IMR-90 (cell line): Measurements from ENCODE around the gene PPP6R1. TPM values are rescaled to one million over a fixed set of nuclear protein-coding genes. Genes with fewer than 3 reads are reported as not detected.

Experiments used
- ATAC-seq: fragments of 200-7000 bp; cut with Tn5 transposase; 2 replicates; pipeline ENCODE4 v1.9.1; 2020; ENCODE audit warnings: low read depth, mild to moderate bottlenecking, moderate library complexity
- BruUV-seq: library from RNA; stranded (reverse); fragments of 400-500 nt; replicated peaks from 2 replicates; lab custom pipeline; 2021; lab: Mats Ljungman, UMichigan
- CTCF ChIA-PET: fragments of 300-600 bp; formaldehyde crosslinking; extraction: SDS; loops from one replicate; lab custom pipeline; 2021; ENCODE audit warnings: antibody characterized with exemption; lab: Yijun Ruan, JAX
- POLR2A ChIA-PET: fragments of 300-600 bp; sonication (Branson Sonifier 250); formaldehyde crosslinking; loops from one replicate; lab custom pipeline; 2022; ENCODE audit warnings: antibody characterized with exemption; ENCODE audit not compliant: unreplicated experiment; lab: Charles Lee
- DNase-seq: peaks from one replicate; pipeline ENCODE4 v3.0.0; 2013
- H2AFZ ChIP-seq: replicated peaks from 2 replicates; pipeline ENCODE3; 2013; ENCODE audit warnings: low read length, mild to moderate bottlenecking; ENCODE audit not compliant: poor library complexity
- H2AK5ac ChIP-seq: 2 replicates; pipeline ENCODE4 v1.6.1; 2013; ENCODE audit warnings: low read depth, low read length, inconsistent platforms
- H2AK9ac ChIP-seq: replicated peaks from 2 replicates; pipeline ENCODE3; 2013; ENCODE audit warnings: mild to moderate bottlenecking, low read depth, low read length, moderate library complexity; ENCODE audit not compliant: poor library complexity
- H2BK120ac ChIP-seq: 2 replicates; pipeline ENCODE4 v1.6.1; 2013; ENCODE audit warnings: low read depth, low read length, inconsistent platforms
- H2BK15ac ChIP-seq: 3 replicates; pipeline ENCODE4 v1.6.1; 2013; ENCODE audit warnings: low read depth, low read length, inconsistent platforms
- H2BK20ac ChIP-seq: 2 replicates; pipeline ENCODE4 v1.6.1; 2013; ENCODE audit warnings: low read depth, mild to moderate bottlenecking, inconsistent platforms, low read length, moderate library complexity
- H2BK5ac ChIP-seq: 2 replicates; pipeline ENCODE4 v1.6.1; 2013; ENCODE audit warnings: mild to moderate bottlenecking, low read depth, low read length, inconsistent platforms; ENCODE audit not compliant: poor library complexity, severe bottlenecking
- H3K14ac ChIP-seq: replicated peaks from 2 replicates; pipeline ENCODE4 v1.6.1; 2013; ENCODE audit warnings: low read depth, low read length, inconsistent platforms
- H3K18ac ChIP-seq: 2 replicates; pipeline ENCODE4 v1.6.1; 2013; ENCODE audit warnings: low read depth, low read length, control low read depth
- H3K23ac ChIP-seq: 2 replicates; pipeline ENCODE4 v1.6.1; 2013; ENCODE audit warnings: low read depth, low read length, inconsistent platforms
- H3K27ac ChIP-seq: 2 replicates; pipeline ENCODE4 v1.5.1; 2013; ENCODE audit warnings: mild to moderate bottlenecking, control low read depth, low read length; ENCODE audit not compliant: insufficient read depth
- H3K27me3 ChIP-seq: 2 replicates; pipeline ENCODE4 v1.6.1; 2013; ENCODE audit warnings: low read length; ENCODE audit not compliant: control insufficient read depth, insufficient read depth
- H3K36me3 ChIP-seq: 2 replicates; pipeline ENCODE4 v1.6.1; 2013; ENCODE audit warnings: low read length, mixed read lengths; ENCODE audit not compliant: control insufficient read depth, insufficient read depth
- H3K4ac ChIP-seq: 2 replicates; pipeline ENCODE4 v1.6.1; 2013; ENCODE audit warnings: low read depth, low read length, inconsistent platforms
- H3K4me1 ChIP-seq: 2 replicates; pipeline ENCODE4 v1.6.1; 2013; ENCODE audit warnings: low read length, mixed read lengths; ENCODE audit not compliant: control insufficient read depth, insufficient read depth
- H3K4me2 ChIP-seq: 2 replicates; pipeline ENCODE4 v1.6.1; 2013; ENCODE audit warnings: low read depth, mild to moderate bottlenecking, control low read depth, low read length, moderate library complexity
- H3K4me3 ChIP-seq: 2 replicates; pipeline ENCODE4 v1.5.1; 2013; ENCODE audit warnings: low read depth, mild to moderate bottlenecking, control low read depth, low read length, moderate library complexity; ENCODE audit not compliant: insufficient read depth
- H3K56ac ChIP-seq: 2 replicates; pipeline ENCODE4 v1.6.1; 2013; ENCODE audit warnings: low read length, inconsistent platforms; ENCODE audit not compliant: insufficient read depth; ENCODE audit errors: extremely low read depth
- H3K79me1 ChIP-seq, 2 experiments: 2 replicates each; pipeline ENCODE4 v1.6.1; 2013; ENCODE audit warnings: low read length in 2 of 2, inconsistent platforms in 1 of 2, low read depth in 1 of 2
- H3K9ac ChIP-seq: 2 replicates; pipeline ENCODE4 v1.6.1; 2013; ENCODE audit warnings: low read depth, low read length, control low read depth
- H3K9me1 ChIP-seq: 2 replicates; pipeline ENCODE4 v1.6.1; 2013; ENCODE audit warnings: low read length, inconsistent platforms; ENCODE audit not compliant: insufficient read depth
- H3K9me3 ChIP-seq: 2 replicates; pipeline ENCODE4 v1.6.1; 2013; ENCODE audit warnings: low read length; ENCODE audit not compliant: control insufficient read depth, insufficient read depth
- H4K20me1 ChIP-seq: 2 replicates; pipeline ENCODE4 v1.6.1; 2013; ENCODE audit warnings: low read length, inconsistent platforms; ENCODE audit not compliant: insufficient read depth
- H4K5ac ChIP-seq: 2 replicates; pipeline ENCODE4 v1.6.1; 2013; ENCODE audit warnings: mild to moderate bottlenecking, low read depth, low read length, control low read depth
- H4K8ac ChIP-seq, 2 experiments: 2 replicates each; pipeline ENCODE4 v1.6.1; 2013; ENCODE audit warnings: low read depth in 2 of 2, low read length in 2 of 2, control low read depth in 1 of 2, inconsistent platforms in 1 of 2
- H4K91ac ChIP-seq: 2 replicates; pipeline ENCODE4 v1.6.1; 2013; ENCODE audit warnings: low read depth, low read length, inconsistent platforms; ENCODE audit not compliant: insufficient read depth
- BHLHE40 ChIP-seq: fragments of 150-350 bp; IDR thresholded peaks from 2 replicates; pipeline ENCODE4 v1.6.1; 2016; ENCODE audit warnings: mild to moderate bottlenecking, low read depth, low read length
- CEBPB ChIP-seq: IDR thresholded peaks from 2 replicates; pipeline ENCODE4 v1.6.1; 2012; ENCODE audit warnings: low read depth, low read length, improper control_type of control experiment
- CHD1 ChIP-seq: IDR thresholded peaks from 2 replicates; pipeline ENCODE4 v1.6.1; 2012; ENCODE audit warnings: low read depth, low read length, improper control_type of control experiment
- CTCF ChIP-seq: conservative IDR thresholded peaks from 2 replicates; pipeline ENCODE4 v1.5.1; 2012; ENCODE audit warnings: mild to moderate bottlenecking, low read depth, low read length, improper control_type of control experiment
- ELK1 ChIP-seq: fragments of 150-350 bp; IDR thresholded peaks from 2 replicates; pipeline ENCODE4 v1.6.1; 2016; ENCODE audit warnings: low read depth, mild to moderate bottlenecking, low read length, moderate library complexity, borderline replicate concordance
- FOS ChIP-seq: fragments of 150-350 bp; IDR thresholded peaks from 2 replicates; pipeline ENCODE4 v1.6.1; 2016; ENCODE audit warnings: low read depth, low read length
- MAZ ChIP-seq: IDR thresholded peaks from 2 replicates; pipeline ENCODE4 v1.6.1; 2012; ENCODE audit warnings: low read depth, mild to moderate bottlenecking, low read length, improper control_type of control experiment, moderate library complexity, borderline replicate concordance
- MXI1 ChIP-seq: IDR thresholded peaks from 2 replicates; pipeline ENCODE4 v1.6.1; 2012; ENCODE audit warnings: low read depth, mild to moderate bottlenecking, low read length, moderate library complexity, borderline replicate concordance
- POLR2A ChIP-seq: IDR thresholded peaks from 2 replicates; pipeline ENCODE4 v1.6.1; 2012; ENCODE audit warnings: mild to moderate bottlenecking, low read depth, low read length
- RAD21 ChIP-seq: IDR thresholded peaks from 2 replicates; pipeline ENCODE4 v1.6.1; 2012; ENCODE audit warnings: low read length, improper control_type of control experiment
- RCOR1 ChIP-seq: IDR thresholded peaks from 2 replicates; pipeline ENCODE4 v1.6.1; 2012; ENCODE audit warnings: mild to moderate bottlenecking, low read length, improper control_type of control experiment; ENCODE audit not compliant: insufficient replicate concordance
- RFX5 ChIP-seq: IDR thresholded peaks from 2 replicates; pipeline ENCODE4 v1.8.0; 2012; ENCODE audit warnings: low read depth, mild to moderate bottlenecking, low read length, moderate library complexity
- SMC3 ChIP-seq: fragments of 150-350 bp; IDR thresholded peaks from 2 replicates; pipeline ENCODE4 v1.6.1; 2016; ENCODE audit warnings: low read depth, mild to moderate bottlenecking, antibody characterized with exemption, low read length, moderate library complexity
- USF2 ChIP-seq: fragments of 150-350 bp; IDR thresholded peaks from 2 replicates; pipeline ENCODE4 v1.6.1; 2017; ENCODE audit warnings: mild to moderate bottlenecking, antibody characterized with exemption, low read length, low read depth
- WGBS, 2 experiments: methylation state at CpG; one replicate each; pipeline versions ENCODE4 v1.1.5 to v1.1.7; 2013; ENCODE audit warnings: missing lambda C conversion rate in 2 of 2; ENCODE audit not compliant: insufficient read length in 1 of 2; ENCODE audit errors: extremely low coverage in 2 of 2; 5-methylcytosine and 5-hydroxymethylcytosine counted together
- dilution Hi-C: fragments of 300-500 bp; cut with HindIII; formaldehyde crosslinking; loops from one replicate; pipeline ENCODE4 v1.14.3; 2018; ENCODE audit warnings: low sequenced_read_pairs; ENCODE audit not compliant: unreplicated experiment
- in situ Hi-C: fragments of 300-500 bp; cut with MboI; formaldehyde crosslinking; loops from 3 replicates; pipeline ENCODE4 v1.14.3; 2019; ENCODE audit warnings: low sequenced_read_pairs, inconsistent platforms, mixed read lengths
- intact Hi-C: fragments of 100-400 bp; cut with micrococcal nuclease; formaldehyde crosslinking; loops from 2 replicates; pipeline ENCODE4 v1.10.0; 2022
- polyA plus RNA-seq, 3 experiments: library from polyadenylated mRNA; depleted of rRNA; stranded (reverse); fragments of >200 nt; gene quantifications; 2 replicates each; pipeline ENCODE4 v1.2.3, GENCODE V29; 2012; ENCODE audit warnings: low replicate concordance in 1 of 3
- total RNA-seq: library from RNA; depleted of rRNA; stranded (reverse); fragments of >200 nt; gene quantifications from 2 replicates; pipeline ENCODE4 v1.2.3, GENCODE V29; 2012

PPP6R1 gene
- total and polyA plus RNA-seq, 2 of the 4 experiments (the other 2 are of a cell fraction) = 19.9 to 50.2 TPM

- no peaks in the 10 kb centered on the region for H3K27me3 ChIP-seq
- CTCF ChIA-PET = no interaction called here
- TF ChIP-seq CHD1 (no peak), BHLHE40 (no peak), ELK1 (no peak), RAD21 (no peak), MAZ (no peak), CTCF (no peak), CEBPB (no peak), USF2 (no peak), POLR2A (no peak), SMC3 (no peak), FOS (no peak), RCOR1 (no peak), RFX5 (no peak), MXI1 (no peak)
These were observed 49.7 kb downstream of the PPP6R1 start, which contains the start of gene PTPRH for GRCh38 chr19:55208880-55209692. Gene PTPRH (minus strand): TSS chr19:55209501. CDS start chr19:55209433, 68 bp downstream.

More at GRCh38 chr19:55208880-55209692, 49.7 kb downstream of the PPP6R1 start, which contains the start of gene PTPRH:
- 68% methylated on average over 3 of the region's 18 CpGs; no CpG with 5 or more reads in 1 of the 2 experiments for WGBS, 2 experiments
- Histone ChIP-seq H2AK5ac (peak within 1 kb of the TSS; percentile 94), H3K79me1 (no peaks in the 10 kb centered on the region), H2AK9ac (peak within 1 kb of the TSS; percentile 83), H2AFZ (peak within 1 kb of the TSS; percentile 77), H2BK20ac (peak within 1 kb of the TSS; percentile 94), H3K4me1 (peaks cover 21% of the 10 kb centered on the region), H4K91ac (peak within 1 kb of the TSS; percentile 68), H2BK120ac (peak within 1 kb of the TSS; percentile 91), H3K36me3 (no peaks in the 10 kb centered on the region), H3K4me2 (no peak within 1 kb of the TSS), H3K9me1 (peaks cover 8% of the 10 kb centered on the region; the same call in 1 of the 2 replicates), H4K8ac (peak within 1 kb of the TSS in 1 of 2 experiments; percentile 32; a peak in 1 of 4 replicates), H3K18ac (peak within 1 kb of the TSS; percentile 29; the same call in 1 of the 2 replicates), H2BK15ac (peak within 1 kb of the TSS; percentile 77; the same call in 2 of the 3 replicates), H3K14ac (0 out of 2 replicates have a peak within 1 kb of the TSS, but pooled peaks have one; percentile 13), H3K9ac (no peak within 1 kb of the TSS), H4K20me1 (peaks cover 8% of the 10 kb centered on the region), H3K9me3 (peaks cover 5% of the 10 kb centered on the region), H4K5ac (peak within 1 kb of the TSS; percentile 6; the same call in 1 of the 2 replicates), H3K4me3 (no peak within 1 kb of the TSS), H3K4ac (peak within 1 kb of the TSS; percentile 89), H3K27ac (peak within 1 kb of the TSS; percentile 39), H2BK5ac (peak within 1 kb of the TSS; percentile 80), H3K56ac (no peak within 1 kb of the TSS), H3K23ac (0 out of 2 replicates have a peak within 1 kb of the TSS, but pooled peaks have one; percentile 67)
- DNase-seq = no peak
- ATAC-seq = no peak
- dilution Hi-C loops = no loop called here
- intact Hi-C loops = no loop called here
- in situ Hi-C loops = no loop called here
- POLR2A ChIA-PET = no interaction called here
- no TSS peak for BruUV-seq
